Measurements from ENCODE around the gene DOCK2.
"Not testable (repeated sequence)": the region's sequence is repeated elsewhere in the genome, so short reads cannot be mapped to it uniquely, and the experiment has no call there.

DOCK2 gene

GRCh38 chr5:169805937-169806700 lies 169.0 kb downstream of the DOCK2 start:
- H4K20me1 ChIP-seq (ENCODE audit: low read depth, low read length), result no peaks in the 10 kb centered on the region
- H3K36me3 ChIP-seq (ENCODE audit: low read length), result peaks cover 7% of the 10 kb centered on the region; the same call in 1 of the 2 replicates
- H3K9ac ChIP-seq (ENCODE audit: low read length), result no peak overlapping the region
- H3K27ac ChIP-seq (ENCODE audit: low read depth, low read length), result no peak overlapping the region
- H3K9me3 ChIP-seq (ENCODE audit: insufficient read depth, low read length), result no peaks in the 10 kb centered on the region
- no peak overlapping the region for H3K4me3 ChIP-seq (ENCODE audit: insufficient read depth, low read length, poor library complexity, severe bottlenecking)
- H3F3A ChIP-seq (ENCODE audit: insufficient read depth), result no peaks in the 10 kb centered on the region
- TF ChIP-seq EZH2phosphoT487 (conservative IDR thresholded peaks at IDR 0.05; ENCODE audit: low read length) (no peak), CTCF (IDR thresholded peaks at IDR 0.05; ENCODE audit: insufficient read depth, low read length, poor library complexity, severe bottlenecking) (no peak)
- H3K4me2 ChIP-seq (ENCODE audit: low read depth, low read length, poor library complexity, severe bottlenecking), result no peak overlapping the region
- no peaks in the 10 kb centered on the region for H3K79me2 ChIP-seq (ENCODE audit: insufficient read depth, low read length)
- no peaks in the 10 kb centered on the region for H3K9me2 ChIP-seq (replicated peaks; ENCODE audit: insufficient read depth, low read length)
- H3K27me3 ChIP-seq (ENCODE audit: low read length), result no peaks in the 10 kb centered on the region
- no peak overlapping the region for H2AFZ ChIP-seq (ENCODE audit: low read depth, low read length, severe bottlenecking)

DNA sequence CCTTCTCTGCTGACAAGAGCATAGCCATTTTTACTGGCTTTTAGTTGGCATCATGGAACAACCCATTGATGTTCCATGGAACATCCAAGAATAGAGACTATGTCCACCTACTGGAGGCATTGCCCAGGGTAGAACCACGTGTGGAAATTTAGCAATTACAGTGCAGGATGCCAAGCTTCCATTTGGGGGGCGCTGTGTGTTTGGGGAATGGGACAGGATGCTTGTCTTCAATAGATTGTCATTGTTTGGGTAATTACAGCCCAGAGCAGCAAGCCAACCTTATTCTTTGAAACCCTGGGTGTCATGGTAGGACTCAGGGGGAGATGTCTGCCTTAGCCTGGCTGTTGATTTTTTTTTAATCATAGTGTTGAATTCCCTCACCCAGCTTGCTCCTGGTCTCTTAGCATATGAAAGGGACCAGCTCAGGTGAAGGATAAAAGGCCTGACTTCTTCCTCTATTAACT lies 171.1 kb downstream of the DOCK2 start:
- Histone ChIP-seq H2AFZ (ENCODE audit: low read depth, low read length, severe bottlenecking) (no peak overlapping the region), H3K9ac (ENCODE audit: low read length) (no peak overlapping the region), H3K27ac (ENCODE audit: low read depth, low read length) (no peak overlapping the region), H4K20me1 (ENCODE audit: low read depth, low read length) (no peaks in the 10 kb centered on the region), H3K36me3 (ENCODE audit: low read length) (peaks cover 3% of the 10 kb centered on the region; the same call in 1 of the 2 replicates), H3F3A (ENCODE audit: insufficient read depth) (no peaks in the 10 kb centered on the region), H3K9me2 (replicated peaks; ENCODE audit: insufficient read depth, low read length) (no peaks in the 10 kb centered on the region), H3K4me3 (ENCODE audit: insufficient read depth, low read length, poor library complexity, severe bottlenecking) (no peak overlapping the region), H3K79me2 (ENCODE audit: insufficient read depth, low read length) (no peaks in the 10 kb centered on the region; the same call in 1 of the 2 replicates), H3K9me3 (ENCODE audit: insufficient read depth, low read length) (no peaks in the 10 kb centered on the region), H3K27me3 (ENCODE audit: low read length) (no peaks in the 10 kb centered on the region), H3K4me2 (ENCODE audit: low read depth, low read length, poor library complexity, severe bottlenecking) (no peak overlapping the region)
- TF ChIP-seq EZH2phosphoT487 (conservative IDR thresholded peaks at IDR 0.05; ENCODE audit: low read length) (no peak), CTCF (IDR thresholded peaks at IDR 0.05; ENCODE audit: insufficient read depth, low read length, poor library complexity, severe bottlenecking) (no peak)

DNA sequence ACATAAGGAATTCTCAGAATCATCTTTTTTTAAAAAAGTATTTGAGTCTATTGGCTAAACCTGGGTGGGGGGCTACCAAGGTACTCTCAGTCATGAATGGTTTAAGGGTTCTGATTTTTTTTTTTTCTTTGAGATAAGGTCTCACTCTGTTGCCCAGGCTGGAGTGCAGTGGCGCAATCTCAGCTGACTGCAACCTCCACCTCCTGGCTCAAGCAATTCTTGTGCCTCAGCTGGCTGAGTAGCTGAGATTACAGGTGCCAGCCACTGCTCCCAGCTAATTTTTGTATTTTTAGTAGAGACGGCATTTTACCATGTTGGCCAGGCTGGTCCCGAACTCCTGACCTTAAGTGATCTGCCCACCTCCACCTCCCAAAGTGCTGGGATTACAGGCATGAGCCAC lies 171.8 kb downstream of the DOCK2 start:
- H4K20me1 ChIP-seq (ENCODE audit: low read depth, low read length); H3K4me3 ChIP-seq (ENCODE audit: insufficient read depth, low read length, poor library complexity, severe bottlenecking); H3K4me2 ChIP-seq (ENCODE audit: low read depth, low read length, poor library complexity, severe bottlenecking); H3K9me3 ChIP-seq (ENCODE audit: insufficient read depth, low read length); H3K9ac ChIP-seq (ENCODE audit: low read length); H2AFZ ChIP-seq (ENCODE audit: low read depth, low read length, severe bottlenecking); H3K79me2 ChIP-seq (ENCODE audit: insufficient read depth, low read length); H3F3A ChIP-seq (ENCODE audit: insufficient read depth); H3K27me3 ChIP-seq (ENCODE audit: low read length); H3K27ac ChIP-seq (ENCODE audit: low read depth, low read length); H3K9me2 ChIP-seq (replicated peaks; ENCODE audit: insufficient read depth, low read length); H3K36me3 ChIP-seq (ENCODE audit: low read length): not testable (repeated sequence)

- Histone ChIP-seq H3K27me3 (ENCODE audit: low read length) (no peaks in the 10 kb centered on the region), H3K4me2 (ENCODE audit: low read depth, low read length, poor library complexity, severe bottlenecking) (no peak overlapping the region), H3K36me3 (ENCODE audit: low read length) (no peaks in the 10 kb centered on the region), H3K9me3 (ENCODE audit: insufficient read depth, low read length) (no peaks in the 10 kb centered on the region), H3K9ac (ENCODE audit: low read length) (no peak overlapping the region), H2AFZ (ENCODE audit: low read depth, low read length, severe bottlenecking) (no peak overlapping the region), H4K20me1 (ENCODE audit: low read depth, low read length) (no peaks in the 10 kb centered on the region), H3K9me2 (replicated peaks; ENCODE audit: insufficient read depth, low read length) (no peaks in the 10 kb centered on the region), H3F3A (ENCODE audit: insufficient read depth) (no peaks in the 10 kb centered on the region), H3K27ac (ENCODE audit: low read depth, low read length) (no peak overlapping the region), H3K4me3 (ENCODE audit: insufficient read depth, low read length, poor library complexity, severe bottlenecking) (no peak overlapping the region), H3K79me2 (ENCODE audit: insufficient read depth, low read length) (no peaks in the 10 kb centered on the region; the same call in 1 of the 2 replicates)
- TF ChIP-seq EZH2phosphoT487 (conservative IDR thresholded peaks at IDR 0.05; ENCODE audit: low read length) (no peak), CTCF (IDR thresholded peaks at IDR 0.05; ENCODE audit: insufficient read depth, low read length, poor library complexity, severe bottlenecking) (no peak)
These were observed 172.2 kb downstream of the DOCK2 start for GRCh38 chr5:169809281-169809680.
